Ishikawa (cell line): Measurements from ENCODE around the gene DBT.

Source experiments
- CEBPB ChIP-seq: IDR thresholded peaks from 2 replicates; pipeline ENCODE4 v1.6.1; 2012
- CREB1 ChIP-seq: IDR thresholded peaks from 2 replicates; pipeline ENCODE4 v1.6.1; 2012; ENCODE audit warnings: low read depth
- EGR1 ChIP-seq: IDR thresholded peaks from 2 replicates; pipeline ENCODE4 v1.6.1; 2012
- EP300 ChIP-seq: IDR thresholded peaks from 2 replicates; pipeline ENCODE4 v1.6.1; 2012; ENCODE audit warnings: borderline replicate concordance
- FOXM1 ChIP-seq: IDR thresholded peaks from 2 replicates; pipeline ENCODE4 v1.6.1; 2012; ENCODE audit warnings: low read depth, borderline replicate concordance
- NFIC ChIP-seq: IDR thresholded peaks from 2 replicates; pipeline ENCODE4 v1.6.1; 2012
- RAD21 ChIP-seq: IDR thresholded peaks from 2 replicates; pipeline ENCODE4 v1.6.1; 2012; ENCODE audit warnings: low read depth
- TAF1 ChIP-seq: IDR thresholded peaks from 2 replicates; pipeline ENCODE4 v1.6.1; 2012; ENCODE audit warnings: low read depth, mild to moderate bottlenecking
- TCF12 ChIP-seq: IDR thresholded peaks from 2 replicates; pipeline ENCODE4 v1.6.1; 2012; ENCODE audit warnings: low read depth
- TEAD4 ChIP-seq: IDR thresholded peaks from 2 replicates; pipeline ENCODE4 v1.6.1; 2012
- YY1 ChIP-seq: IDR thresholded peaks from 2 replicates; pipeline ENCODE4 v1.6.1; 2012; ENCODE audit warnings: low read depth
- ZBTB7A ChIP-seq: IDR thresholded peaks from 2 replicates; pipeline ENCODE4 v1.6.1; 2012; ENCODE audit warnings: low read depth
- TF ChIP-seq, protein P1 (sequence below): IDR thresholded peaks from 2 replicates; pipeline ENCODE4 v1.6.1; 2012; ENCODE audit warnings: low read depth, mild to moderate bottlenecking
- TF ChIP-seq, protein P2 (sequence below): IDR thresholded peaks from 2 replicates; pipeline ENCODE4 v1.6.1; 2012
- TF ChIP-seq, protein P3 (sequence below): IDR thresholded peaks from 2 replicates; pipeline ENCODE4 v1.6.1; 2012

Gene DBT

DNA sequence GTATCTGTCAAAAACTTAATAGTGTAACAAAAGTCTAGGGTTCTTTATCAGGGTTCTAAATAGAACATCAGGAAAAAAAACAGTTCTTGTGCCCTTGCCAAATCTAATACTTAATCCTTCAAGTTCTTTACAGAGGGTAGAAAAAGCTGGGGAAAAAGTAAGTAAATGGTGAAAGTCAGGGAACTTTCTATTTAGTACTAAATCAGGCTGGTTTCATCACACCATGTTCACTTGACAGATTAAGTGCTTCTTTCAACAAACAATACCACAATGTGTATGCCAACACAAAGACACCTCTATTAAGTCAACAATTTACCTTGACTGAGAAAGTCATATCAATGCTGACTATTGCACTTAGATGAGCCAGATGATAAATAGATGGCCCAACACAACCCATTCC, 9.7 kb downstream of the DBT start:
- TF ChIP-seq EGR1: no peak

DNA sequence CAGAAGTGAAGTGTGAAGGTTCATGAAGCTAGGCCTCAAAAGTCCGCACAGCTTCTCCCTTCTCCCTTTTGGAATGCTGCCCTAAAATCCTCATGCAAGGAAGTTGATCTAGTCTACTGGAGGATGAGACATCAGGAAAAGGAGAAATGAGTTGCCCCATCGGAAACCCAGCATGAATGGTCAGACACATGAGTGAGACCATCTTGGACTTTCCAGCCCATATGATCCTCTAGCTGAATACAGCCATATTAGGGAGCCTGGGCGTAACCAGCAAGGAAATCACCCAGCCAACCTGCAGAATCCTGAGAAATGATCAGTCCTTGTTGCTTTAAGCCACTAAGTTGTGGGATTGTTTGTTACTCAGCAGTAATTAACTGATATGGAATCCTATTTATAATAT, 12.5 kb downstream of the DBT start:
- TF ChIP-seq EP300 (no peak), FOXM1 (no peak), CEBPB (no peak), TAF1 (no peak), EGR1 (no peak), CREB1 (no peak), YY1 (no peak), TEAD4 (no peak)
- TF ChIP-seq, protein P1, sequence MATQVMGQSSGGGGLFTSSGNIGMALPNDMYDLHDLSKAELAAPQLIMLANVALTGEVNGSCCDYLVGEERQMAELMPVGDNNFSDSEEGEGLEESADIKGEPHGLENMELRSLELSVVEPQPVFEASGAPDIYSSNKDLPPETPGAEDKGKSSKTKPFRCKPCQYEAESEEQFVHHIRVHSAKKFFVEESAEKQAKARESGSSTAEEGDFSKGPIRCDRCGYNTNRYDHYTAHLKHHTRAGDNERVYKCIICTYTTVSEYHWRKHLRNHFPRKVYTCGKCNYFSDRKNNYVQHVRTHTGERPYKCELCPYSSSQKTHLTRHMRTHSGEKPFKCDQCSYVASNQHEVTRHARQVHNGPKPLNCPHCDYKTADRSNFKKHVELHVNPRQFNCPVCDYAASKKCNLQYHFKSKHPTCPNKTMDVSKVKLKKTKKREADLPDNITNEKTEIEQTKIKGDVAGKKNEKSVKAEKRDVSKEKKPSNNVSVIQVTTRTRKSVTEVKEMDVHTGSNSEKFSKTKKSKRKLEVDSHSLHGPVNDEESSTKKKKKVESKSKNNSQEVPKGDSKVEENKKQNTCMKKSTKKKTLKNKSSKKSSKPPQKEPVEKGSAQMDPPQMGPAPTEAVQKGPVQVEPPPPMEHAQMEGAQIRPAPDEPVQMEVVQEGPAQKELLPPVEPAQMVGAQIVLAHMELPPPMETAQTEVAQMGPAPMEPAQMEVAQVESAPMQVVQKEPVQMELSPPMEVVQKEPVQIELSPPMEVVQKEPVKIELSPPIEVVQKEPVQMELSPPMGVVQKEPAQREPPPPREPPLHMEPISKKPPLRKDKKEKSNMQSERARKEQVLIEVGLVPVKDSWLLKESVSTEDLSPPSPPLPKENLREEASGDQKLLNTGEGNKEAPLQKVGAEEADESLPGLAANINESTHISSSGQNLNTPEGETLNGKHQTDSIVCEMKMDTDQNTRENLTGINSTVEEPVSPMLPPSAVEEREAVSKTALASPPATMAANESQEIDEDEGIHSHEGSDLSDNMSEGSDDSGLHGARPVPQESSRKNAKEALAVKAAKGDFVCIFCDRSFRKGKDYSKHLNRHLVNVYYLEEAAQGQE: no peak
- TF ChIP-seq, protein P2, sequence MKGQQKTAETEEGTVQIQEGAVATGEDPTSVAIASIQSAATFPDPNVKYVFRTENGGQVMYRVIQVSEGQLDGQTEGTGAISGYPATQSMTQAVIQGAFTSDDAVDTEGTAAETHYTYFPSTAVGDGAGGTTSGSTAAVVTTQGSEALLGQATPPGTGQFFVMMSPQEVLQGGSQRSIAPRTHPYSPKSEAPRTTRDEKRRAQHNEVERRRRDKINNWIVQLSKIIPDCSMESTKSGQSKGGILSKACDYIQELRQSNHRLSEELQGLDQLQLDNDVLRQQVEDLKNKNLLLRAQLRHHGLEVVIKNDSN: no peak
- TF ChIP-seq, protein P3, sequence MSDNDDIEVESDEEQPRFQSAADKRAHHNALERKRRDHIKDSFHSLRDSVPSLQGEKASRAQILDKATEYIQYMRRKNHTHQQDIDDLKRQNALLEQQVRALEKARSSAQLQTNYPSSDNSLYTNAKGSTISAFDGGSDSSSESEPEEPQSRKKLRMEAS: no peak

DNA sequence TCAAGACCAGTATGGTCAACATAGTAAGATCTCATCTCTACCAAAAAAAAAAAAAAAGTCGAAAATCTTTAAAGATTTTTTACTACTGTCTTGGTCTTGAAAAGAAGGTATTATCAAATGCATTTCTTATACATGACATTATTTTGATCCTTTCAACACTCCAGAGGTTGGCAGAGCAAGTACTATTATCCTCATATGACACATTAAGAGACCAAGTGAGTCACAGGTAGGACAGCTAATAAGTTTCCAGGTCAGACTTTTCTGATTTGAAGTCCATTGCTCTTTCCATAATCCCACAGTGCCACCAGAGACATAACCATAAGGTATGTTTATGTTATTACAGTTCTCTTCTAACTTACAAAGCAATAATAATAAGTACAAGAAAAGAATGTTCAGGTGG, 15.2 kb downstream of the DBT start:
- TF ChIP-seq EP300 (no peak), FOXM1 (no peak), ZBTB7A (no peak), CEBPB (no peak), TAF1 (no peak), YY1 (no peak), TCF12 (no peak), TEAD4 (no peak)
- TF ChIP-seq, protein P3: no peak
- TF ChIP-seq, protein P1: no peak

DNA sequence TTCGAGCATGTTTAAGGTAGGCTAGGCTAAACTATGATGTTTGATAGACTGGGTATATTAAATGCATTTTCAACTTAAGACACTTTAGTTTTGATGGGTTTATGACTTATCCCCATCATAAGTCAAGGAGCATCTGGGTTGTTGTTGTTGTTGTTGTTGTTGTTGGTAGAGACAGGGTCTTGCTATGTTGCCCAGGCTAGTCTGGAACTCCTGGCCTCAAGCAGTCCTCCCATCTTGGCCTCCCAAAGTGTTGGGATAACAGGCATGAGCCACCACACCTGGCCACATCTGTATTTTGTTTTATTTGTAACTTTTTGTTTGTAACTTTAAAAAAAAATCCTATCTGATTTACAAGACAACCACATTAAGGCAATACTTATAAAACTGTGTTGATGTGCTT, 17.5 kb downstream of the DBT start:
- no peak for TF ChIP-seq TCF12
- TF ChIP-seq, protein P2: no peak
- TF ChIP-seq EGR1: no peak
- TF ChIP-seq, protein P3: no peak

DNA sequence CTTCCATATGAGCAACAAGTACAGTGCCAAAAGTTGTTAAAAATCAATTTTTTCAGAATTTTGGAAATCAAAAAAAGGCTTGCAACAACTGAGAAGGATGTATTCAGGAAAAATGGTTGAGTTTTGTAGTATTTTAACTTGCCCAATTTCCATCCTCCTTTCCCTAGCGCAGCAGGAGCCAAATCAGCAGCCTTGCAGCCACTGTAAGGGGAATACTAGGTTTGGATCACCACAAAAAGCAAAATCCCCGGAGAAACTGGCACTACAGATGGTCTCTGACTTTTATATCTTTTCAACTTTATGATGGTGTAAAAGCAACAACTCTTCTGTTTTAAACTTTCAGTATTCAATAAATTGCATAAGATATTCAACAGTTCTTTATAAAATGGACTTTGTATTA, 17.9 kb downstream of the DBT start:
- TF ChIP-seq TEAD4 (no peak), CEBPB (no peak), TAF1 (no peak), NFIC (no peak), ZBTB7A (no peak), YY1 (no peak), EP300 (no peak), TCF12 (no peak), CREB1 (no peak), RAD21 (no peak), EGR1 (no peak), FOXM1 (no peak)
- TF ChIP-seq, protein P2: no peak
- TF ChIP-seq, protein P1: no peak
- TF ChIP-seq, protein P3: no peak
